Panc1 (cell line): ENCODE measurements around the gene TRIM37.

ENCODE experiments used
- POLR2AphosphoS5 ChIP-seq: IDR thresholded peaks from 2 replicates; pipeline ENCODE4 v1.6.1; 2012; ENCODE audit warnings: mild to moderate bottlenecking, low read depth, low read length, moderate library complexity
- SIN3A ChIP-seq: IDR thresholded peaks from 2 replicates; pipeline ENCODE4 v1.6.1; 2012; ENCODE audit warnings: low read depth, mild to moderate bottlenecking, low read length, moderate library complexity, borderline replicate concordance; ENCODE audit not compliant: insufficient read depth
- TCF7L2 ChIP-seq: IDR thresholded peaks from 2 replicates; pipeline ENCODE4 v1.6.1; 2011; ENCODE audit warnings: mild to moderate bottlenecking, low read depth, low read length, inconsistent platforms
- TF ChIP-seq, protein P1 (sequence below), 2 experiments: IDR thresholded peaks; 2 replicates each; pipeline ENCODE4 v1.6.1; 2011 to 2012; ENCODE audit warnings: low read depth in 2 of 2, control low read depth in 1 of 2, low read length in 1 of 2, mild to moderate bottlenecking in 1 of 2, moderate library complexity in 1 of 2; ENCODE audit not compliant: insufficient read depth in 1 of 2
- TF ChIP-seq, protein P2 (sequence below): fragments of 450-650 bp; IDR thresholded peaks from 2 replicates; pipeline ENCODE4 v1.5.1; 2017; ENCODE audit warnings: mild to moderate bottlenecking

DNA sequence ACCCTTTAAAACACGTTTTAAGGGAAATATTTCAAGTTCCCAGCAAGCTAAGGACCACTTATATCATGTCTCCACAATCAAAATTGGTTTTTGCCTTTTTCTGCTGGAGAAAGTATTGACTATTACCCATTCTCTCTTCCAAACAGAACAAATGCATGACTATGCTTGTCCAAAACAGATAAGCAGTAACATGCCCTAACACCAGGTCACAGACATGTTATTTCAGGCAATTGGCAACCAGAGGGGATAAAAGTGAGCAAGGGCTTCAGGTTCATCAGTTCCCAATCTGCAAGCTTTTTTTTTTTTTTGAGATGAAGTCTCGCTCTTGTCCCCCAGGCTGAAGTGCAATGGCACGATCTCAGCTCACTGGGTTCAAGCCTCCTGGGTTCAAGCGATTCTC lies 33.3 kb upstream of the TRIM37 start:
- TF ChIP-seq, protein P1, sequence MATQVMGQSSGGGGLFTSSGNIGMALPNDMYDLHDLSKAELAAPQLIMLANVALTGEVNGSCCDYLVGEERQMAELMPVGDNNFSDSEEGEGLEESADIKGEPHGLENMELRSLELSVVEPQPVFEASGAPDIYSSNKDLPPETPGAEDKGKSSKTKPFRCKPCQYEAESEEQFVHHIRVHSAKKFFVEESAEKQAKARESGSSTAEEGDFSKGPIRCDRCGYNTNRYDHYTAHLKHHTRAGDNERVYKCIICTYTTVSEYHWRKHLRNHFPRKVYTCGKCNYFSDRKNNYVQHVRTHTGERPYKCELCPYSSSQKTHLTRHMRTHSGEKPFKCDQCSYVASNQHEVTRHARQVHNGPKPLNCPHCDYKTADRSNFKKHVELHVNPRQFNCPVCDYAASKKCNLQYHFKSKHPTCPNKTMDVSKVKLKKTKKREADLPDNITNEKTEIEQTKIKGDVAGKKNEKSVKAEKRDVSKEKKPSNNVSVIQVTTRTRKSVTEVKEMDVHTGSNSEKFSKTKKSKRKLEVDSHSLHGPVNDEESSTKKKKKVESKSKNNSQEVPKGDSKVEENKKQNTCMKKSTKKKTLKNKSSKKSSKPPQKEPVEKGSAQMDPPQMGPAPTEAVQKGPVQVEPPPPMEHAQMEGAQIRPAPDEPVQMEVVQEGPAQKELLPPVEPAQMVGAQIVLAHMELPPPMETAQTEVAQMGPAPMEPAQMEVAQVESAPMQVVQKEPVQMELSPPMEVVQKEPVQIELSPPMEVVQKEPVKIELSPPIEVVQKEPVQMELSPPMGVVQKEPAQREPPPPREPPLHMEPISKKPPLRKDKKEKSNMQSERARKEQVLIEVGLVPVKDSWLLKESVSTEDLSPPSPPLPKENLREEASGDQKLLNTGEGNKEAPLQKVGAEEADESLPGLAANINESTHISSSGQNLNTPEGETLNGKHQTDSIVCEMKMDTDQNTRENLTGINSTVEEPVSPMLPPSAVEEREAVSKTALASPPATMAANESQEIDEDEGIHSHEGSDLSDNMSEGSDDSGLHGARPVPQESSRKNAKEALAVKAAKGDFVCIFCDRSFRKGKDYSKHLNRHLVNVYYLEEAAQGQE (IDR thresholded peaks at IDR 0.05; ENCODE audit: insufficient read depth in 1 of 2, low read depth in 2 of 2, low read length in 1 of 2), result no peak
- TF ChIP-seq, protein P2, sequence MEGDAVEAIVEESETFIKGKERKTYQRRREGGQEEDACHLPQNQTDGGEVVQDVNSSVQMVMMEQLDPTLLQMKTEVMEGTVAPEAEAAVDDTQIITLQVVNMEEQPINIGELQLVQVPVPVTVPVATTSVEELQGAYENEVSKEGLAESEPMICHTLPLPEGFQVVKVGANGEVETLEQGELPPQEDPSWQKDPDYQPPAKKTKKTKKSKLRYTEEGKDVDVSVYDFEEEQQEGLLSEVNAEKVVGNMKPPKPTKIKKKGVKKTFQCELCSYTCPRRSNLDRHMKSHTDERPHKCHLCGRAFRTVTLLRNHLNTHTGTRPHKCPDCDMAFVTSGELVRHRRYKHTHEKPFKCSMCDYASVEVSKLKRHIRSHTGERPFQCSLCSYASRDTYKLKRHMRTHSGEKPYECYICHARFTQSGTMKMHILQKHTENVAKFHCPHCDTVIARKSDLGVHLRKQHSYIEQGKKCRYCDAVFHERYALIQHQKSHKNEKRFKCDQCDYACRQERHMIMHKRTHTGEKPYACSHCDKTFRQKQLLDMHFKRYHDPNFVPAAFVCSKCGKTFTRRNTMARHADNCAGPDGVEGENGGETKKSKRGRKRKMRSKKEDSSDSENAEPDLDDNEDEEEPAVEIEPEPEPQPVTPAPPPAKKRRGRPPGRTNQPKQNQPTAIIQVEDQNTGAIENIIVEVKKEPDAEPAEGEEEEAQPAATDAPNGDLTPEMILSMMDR, result no peak
- TF ChIP-seq TCF7L2 (no peak), POLR2AphosphoS5 (no peak), SIN3A (no peak)
